GM12892 (cell line): ENCODE results near the gene PNCK.

ENCODE experiments used
- POLR2A ChIP-seq: IDR thresholded peaks from 2 replicates; pipeline ENCODE4 v1.6.1; 2011; ENCODE audit warnings: low read depth, low read length, control low read depth
- POLR2AphosphoS5 ChIP-seq: IDR thresholded peaks from 2 replicates; pipeline ENCODE4 v1.6.1; 2011; ENCODE audit warnings: low read depth, low read length, control low read depth
- TAF1 ChIP-seq: IDR thresholded peaks from 2 replicates; pipeline ENCODE4 v1.6.1; 2011; ENCODE audit warnings: low read depth, mild to moderate bottlenecking, control low read depth, low read length, borderline replicate concordance

GRCh38 chrX:153686711-153687110 lies 13.1 kb upstream of the PNCK start:
- TF ChIP-seq POLR2A (no peak), POLR2AphosphoS5 (no peak), TAF1 (no peak)
